Measurements from ENCODE around the gene OPCML.

DNA sequence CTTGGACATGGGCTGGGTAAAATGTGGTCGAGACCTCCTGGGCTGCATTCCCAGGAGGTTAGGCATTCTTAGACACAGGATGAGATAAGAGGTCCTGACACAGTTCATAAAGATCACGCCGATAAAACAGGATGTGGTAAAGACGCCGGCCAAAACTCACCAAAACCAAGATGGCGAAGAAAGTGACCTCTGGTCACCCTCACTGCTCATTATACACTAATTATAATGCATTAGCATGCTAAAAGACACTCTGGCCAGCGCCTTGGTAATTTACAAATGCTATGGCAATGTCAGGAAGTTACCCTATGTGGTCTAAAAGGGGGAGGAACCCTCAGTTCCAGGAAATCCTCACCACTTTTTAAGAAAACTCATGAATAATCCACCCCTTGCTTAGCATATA lies 983.3 kb downstream of the OPCML start:
- no peak for TF ChIP-seq POLR2AphosphoS5 (IDR thresholded peaks at IDR 0.05; ENCODE audit: low read depth)
- TF ChIP-seq, protein P1, sequence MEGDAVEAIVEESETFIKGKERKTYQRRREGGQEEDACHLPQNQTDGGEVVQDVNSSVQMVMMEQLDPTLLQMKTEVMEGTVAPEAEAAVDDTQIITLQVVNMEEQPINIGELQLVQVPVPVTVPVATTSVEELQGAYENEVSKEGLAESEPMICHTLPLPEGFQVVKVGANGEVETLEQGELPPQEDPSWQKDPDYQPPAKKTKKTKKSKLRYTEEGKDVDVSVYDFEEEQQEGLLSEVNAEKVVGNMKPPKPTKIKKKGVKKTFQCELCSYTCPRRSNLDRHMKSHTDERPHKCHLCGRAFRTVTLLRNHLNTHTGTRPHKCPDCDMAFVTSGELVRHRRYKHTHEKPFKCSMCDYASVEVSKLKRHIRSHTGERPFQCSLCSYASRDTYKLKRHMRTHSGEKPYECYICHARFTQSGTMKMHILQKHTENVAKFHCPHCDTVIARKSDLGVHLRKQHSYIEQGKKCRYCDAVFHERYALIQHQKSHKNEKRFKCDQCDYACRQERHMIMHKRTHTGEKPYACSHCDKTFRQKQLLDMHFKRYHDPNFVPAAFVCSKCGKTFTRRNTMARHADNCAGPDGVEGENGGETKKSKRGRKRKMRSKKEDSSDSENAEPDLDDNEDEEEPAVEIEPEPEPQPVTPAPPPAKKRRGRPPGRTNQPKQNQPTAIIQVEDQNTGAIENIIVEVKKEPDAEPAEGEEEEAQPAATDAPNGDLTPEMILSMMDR (IDR thresholded peaks at IDR 0.05; ENCODE audit: insufficient read depth, low read length) = no peak

All from HL-60 (cell line).